HG03025 (cell line): ENCODE data around the gene MYADML2.
"Not testable (repeated sequence)": the region's sequence is repeated elsewhere in the genome, so short reads cannot be mapped to it uniquely, and the experiment has no call there.

ENCODE experiments used
- ATAC-seq: cut with Tn5 transposase; IDR thresholded peaks from one replicate; pipeline ENCODE4 v1.9.1; 2021; ENCODE audit warnings: mild to moderate bottlenecking, moderate library complexity; ENCODE audit not compliant: unreplicated experiment, low FRiP score

Gene MYADML2

DNA sequence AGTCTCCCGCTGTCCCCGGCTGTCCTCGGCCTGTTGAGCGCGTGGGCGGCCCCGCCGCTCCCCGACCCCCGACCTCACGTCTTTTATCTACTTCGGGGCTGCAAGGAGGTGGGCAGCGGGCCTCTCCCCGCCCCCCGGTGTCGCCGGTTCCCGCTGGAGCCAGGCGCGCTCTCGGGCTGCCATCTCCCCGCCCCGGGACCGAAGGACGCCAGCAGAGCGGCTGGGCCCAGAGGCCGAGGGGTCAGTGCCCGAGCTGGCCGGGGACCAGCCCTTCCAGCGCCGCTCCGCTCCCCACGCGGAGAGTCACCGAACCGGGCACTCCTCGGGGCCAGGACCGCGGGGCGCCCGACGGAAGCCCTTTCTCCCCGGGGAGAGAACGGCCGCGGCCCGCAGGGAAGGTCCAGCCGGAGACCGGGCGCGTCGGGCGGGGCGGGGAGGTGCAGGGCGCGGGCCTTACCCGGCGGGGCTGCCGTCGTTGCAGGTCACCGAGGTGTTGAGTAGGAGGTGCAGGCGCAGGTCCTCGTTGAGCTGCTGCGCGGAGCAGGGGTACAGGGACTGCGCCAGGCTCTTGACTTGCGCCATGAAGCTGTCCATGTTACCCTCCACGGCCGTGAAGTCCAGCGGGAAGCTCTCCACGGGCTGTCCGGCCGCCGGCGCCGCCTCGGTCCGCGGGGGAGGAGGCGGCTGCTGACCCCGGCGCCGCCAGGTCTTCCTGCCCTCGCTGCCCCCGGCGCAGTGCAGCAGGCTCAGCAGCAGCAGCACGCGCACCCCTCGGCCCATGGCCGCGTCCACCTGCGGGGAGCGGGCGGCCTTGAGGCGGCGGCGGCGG, 13.3 kb upstream of the MYADML2 start:
- no peak for ATAC-seq

DNA sequence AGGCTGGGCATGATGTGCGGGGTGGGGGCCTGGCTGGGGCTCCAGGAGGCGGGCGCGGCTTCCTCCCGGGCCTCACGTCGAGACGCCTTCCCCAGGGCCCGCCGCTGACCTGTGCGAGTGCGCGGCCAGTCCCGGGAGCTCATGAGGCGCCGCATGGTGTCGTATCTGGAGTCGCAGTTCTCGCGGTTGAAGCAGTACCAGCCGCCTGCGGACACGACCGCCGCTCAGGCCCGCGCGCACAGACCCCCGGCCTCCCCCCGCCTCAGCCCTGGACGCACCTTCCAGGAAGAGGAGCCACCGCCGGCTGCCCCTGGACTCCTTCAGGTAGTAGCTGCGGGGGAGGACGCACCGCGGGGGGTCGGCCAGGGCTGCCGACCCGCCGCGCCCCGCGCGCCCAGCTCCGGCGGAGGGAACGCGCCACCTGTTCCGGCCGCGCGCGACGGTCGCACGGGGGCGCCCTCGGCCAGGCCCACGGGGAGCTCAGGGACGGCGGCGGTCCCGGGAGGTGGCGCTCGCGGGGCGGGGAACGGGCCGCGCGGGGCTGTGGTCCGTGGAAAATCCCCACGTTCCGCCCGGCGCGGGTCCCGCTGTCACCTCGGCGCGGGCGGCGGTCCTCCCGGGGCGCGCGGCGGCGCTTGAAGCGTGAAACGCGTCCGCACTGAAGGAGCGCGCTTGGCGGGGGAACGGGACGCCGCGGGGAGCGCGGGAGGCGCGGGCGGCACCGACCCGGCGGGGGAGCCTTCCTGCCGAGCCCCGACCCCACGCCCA, 12.5 kb upstream of the MYADML2 start:
- ATAC-seq, result no peak

DNA sequence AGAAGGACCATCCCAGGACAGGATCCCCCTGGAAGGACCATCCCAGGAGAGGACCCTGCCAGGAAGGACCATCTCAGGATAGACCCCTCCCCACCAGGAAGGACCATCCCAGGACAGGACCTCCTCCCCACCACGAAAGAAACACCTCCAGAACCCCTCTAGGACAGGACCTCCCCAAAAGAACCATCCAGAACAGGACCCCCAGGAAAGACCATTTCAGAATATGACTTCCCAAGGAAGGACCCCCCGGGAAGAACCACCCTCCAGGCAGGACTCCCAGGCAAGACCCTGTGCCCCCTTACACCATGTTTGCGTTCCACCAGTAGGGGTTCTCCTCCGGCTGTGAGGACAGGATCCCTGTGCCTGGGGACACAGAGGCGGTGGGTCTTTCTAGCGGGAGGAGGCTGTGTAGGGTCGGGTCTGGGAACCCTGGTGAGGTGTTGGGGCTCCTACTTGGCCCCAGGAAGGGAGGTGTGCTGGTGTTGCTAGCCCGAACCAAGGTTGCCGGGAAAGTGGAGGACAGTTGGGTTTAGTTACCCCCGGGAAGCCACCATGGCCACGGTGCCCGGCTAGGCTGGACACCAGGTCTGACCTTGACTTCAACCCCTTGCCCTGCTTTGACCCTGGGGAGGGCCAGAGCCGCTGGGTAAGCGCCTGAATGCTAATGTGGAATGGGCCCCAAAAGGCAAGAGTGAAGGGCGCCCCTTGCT, 11.8 kb upstream of the MYADML2 start:
- no peak for ATAC-seq

DNA sequence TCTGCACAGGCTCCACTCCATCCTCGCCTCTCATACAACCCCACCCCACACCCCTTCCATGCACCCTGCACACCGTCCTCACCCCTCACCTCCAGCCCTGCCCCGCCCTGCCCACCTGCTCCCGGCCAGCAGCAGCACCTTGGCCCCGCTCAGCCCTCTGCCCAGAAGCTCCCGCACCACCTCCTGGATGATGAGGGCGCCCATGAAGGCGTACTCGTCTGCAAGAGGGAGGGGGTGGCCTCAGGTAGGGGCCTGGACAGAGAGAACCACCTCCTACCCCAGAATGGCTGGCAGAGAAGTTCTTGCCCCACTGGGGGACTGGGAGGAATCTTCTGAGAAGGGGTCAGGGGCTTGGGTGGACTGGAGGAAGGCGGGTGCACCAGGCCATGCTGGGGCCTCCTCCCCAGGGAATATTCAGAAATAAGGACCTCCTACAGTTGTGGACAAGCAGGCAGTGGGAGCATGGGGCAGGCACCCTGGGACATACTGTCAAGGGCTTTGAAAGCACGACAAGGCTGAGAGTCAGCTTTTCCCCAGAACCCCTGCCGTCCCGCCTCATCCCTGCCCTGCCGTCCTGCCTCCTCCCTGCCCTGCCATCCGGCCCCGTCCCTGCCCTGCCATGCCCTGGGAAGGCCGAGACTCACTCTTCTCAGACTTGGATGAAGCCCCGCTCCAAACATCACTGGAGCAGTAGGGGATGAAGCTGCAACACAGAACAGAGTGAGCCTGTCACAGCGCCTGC, 10.8 kb upstream of the MYADML2 start:
- no peak for ATAC-seq

DNA sequence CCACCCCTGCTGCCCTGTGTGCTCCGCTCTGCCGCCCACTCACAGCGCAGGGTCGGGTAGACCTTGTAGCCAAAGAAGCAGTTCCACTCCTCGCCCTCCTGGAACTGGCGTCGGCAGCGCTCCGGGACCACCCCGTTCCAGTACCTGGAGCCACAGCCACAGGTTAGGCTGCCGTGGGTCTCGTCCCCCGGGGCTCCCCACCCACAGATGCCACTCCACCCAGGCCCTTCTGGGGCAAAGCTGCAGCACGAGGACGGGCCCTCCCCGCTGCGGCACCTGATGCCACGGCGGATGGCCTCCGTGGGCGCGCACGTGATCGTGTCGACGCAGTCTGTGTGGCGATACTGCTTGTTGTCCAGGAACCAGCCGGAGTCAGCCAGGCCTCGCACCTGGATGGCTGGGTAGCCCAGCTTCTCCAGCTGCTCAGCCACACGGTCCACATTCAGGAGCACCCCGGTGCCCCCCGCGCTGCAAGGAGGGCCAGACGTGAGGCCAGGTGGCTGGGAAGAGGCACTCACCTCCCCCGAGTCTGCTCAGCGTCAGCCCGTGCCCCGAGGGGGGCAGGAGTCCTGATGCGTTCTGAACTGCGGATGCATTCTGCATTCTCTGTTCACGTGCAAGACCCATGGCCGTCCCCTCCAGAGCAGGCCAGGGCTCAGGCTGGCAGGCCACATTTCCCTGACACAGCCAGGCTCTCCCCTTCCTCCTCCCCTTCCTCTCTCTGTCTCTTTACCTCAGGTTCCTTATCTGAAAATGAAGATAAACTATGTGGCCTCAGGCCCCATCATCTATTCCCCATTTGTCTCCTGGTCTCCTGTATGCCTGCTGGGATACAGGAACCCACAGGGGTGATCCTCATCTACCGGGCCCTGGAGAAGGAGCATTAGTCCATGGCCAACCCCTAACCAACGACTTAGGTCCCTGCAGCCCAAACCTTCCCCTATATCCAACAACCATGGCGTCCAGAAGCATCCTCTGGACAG, 9.9 kb upstream of the MYADML2 start:
- no peak for ATAC-seq

DNA sequence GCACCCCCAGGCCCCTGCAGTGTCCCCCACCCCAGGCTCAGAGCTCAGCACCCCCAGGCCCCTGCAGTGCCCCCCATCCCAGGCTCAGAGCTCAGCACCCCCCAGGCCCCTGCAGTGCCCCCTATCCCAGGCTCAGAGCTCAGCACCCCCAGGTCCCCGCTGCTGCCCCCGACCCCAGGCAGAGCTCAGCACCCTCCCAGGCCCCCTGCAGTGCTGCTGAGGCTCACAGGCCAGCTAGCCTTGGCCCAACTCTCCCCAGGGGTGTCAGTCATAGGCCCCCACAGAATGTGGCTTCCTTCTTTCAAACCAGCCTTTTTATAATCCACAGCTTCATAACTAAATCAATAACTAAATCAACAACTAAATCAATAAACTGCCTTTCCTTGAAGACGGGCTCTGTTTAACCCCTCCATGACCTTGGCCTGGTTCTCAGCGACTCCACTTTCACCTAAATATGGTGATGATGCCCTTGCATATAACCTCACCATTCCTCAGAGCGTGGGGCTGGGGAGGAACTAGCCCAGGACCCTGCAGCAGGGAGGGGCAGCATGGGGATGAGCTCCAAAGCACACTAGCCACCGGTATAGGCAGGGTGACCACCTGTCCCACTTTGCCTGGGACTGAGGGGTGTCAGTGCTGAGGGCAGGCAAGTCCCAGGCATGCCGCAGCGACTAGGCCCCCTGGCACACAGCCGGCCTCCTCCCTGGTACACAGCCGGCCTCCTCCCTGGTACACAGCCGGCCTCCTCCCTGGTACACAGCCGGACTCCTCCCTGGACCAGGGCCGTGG, 8.9 kb upstream of the MYADML2 start:
- no peak for ATAC-seq

DNA sequence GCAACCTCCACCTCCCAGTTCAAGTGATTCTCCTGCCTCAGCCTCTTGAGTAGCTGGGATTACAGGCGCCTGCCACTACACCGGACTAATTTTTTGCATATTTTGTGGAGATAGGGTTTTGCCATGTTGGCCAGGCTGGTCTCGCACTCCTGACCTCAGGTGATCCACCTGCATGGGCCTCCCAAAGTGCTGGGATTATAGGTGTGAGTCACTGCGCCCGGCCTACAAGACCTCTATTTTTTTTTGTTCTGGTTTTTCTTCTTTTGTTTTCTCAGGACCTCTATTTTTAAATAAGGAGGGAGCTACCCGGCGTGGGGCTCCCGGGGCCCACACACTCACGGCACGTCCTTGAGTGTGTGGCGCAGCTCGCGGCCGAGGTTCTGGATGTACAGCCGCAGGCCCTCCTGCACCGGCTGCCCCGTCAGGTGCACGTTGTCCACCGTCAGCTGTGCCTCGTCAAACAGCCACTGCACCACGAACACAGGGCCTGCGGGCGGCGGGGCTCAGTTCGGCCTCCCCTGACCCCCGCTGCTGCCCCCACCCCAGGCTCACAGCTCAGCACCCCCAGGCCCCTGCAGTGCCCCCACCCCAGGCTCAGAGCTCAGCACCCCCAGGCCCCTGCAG, 8.1 kb upstream of the MYADML2 start:
- no peak for ATAC-seq

DNA sequence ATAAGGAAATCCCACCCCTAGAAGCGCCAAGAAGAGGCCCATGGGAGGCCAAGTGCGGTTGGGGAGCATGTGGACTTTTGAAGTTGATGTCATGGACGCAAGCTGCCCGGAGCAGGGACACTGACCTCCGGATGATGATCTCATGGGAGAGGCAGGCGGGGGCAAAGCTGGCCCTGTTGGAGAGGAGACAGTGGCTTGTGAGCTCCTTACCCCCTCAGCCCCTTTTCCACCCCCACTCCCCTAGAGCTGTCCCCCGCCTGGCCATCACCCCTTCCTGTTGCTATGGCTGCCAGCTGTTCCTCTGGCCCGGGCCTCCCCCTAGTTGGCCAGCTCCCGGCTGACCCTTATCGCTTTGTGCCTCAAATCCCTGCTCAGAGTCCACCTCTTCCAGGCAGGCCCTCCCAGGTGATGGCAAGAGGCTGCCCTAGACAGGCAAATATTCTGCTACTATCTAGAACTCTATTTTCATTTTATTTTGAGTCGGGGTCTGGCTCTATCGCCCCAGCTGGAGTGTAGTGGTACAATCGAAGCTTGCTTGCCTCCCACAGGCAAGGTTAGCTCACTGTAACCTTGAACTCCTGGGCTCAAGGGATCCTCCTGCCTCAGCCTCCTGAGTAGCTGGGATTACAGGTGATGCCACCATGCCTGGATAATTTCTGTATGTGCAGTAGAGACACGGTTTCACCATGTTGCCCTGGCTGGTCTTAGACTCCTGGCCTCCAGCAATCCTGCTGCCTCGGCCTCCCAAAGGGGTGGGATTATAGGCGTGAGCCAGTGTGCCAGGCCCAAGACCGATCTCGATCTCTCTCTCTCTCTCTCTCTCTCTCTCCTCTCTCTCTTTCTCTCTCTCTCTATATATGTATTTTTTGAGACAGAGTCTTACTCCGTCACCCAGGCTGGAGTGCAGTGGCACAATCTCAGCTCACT, 7.4 kb upstream of the MYADML2 start:
- no peak for ATAC-seq

DNA sequence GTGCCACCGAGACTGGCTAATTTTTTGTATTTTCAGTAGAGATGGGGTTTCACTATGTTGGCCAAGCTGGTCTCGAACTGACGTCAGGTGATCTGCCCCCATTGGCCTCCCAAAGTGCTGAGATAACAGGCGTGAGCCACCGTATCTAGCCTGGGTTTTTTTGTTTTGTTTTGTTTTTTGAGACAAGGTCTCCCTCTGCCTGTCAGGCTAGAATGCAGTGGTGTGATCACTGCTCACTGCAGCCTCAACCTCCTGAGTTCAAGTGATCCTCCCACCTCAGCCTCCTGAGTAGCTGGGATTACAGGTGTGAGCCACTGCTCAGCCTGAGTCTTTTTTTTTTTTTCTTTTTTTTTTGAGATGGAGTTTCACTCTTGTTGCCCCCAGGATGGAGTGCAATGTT, 6.4 kb upstream of the MYADML2 start:
- ATAC-seq, result not testable (repeated sequence)

DNA sequence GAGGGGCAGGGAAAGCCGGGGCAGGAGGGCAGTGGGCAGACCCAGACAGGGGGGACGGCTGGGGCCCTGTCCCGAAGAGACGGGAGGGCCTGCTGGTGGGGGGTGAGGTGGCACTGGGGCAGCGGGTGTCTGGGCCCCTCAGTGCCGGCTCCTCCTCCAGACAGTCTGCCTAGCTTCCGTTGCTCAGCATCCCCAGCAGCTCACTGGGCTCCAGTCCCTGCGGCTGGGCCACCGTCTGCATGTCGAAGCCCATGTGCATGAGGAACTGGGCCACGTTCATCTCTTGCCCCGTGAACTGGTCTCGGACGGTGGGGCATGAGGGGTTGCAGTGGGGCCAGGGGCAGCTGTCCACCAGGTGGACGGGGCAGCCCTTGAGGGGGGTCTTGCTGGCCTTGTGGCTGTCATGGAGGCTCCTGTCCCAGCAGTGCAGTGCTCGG, 5.8 kb upstream of the MYADML2 start:
- ATAC-seq, result no peak

DNA sequence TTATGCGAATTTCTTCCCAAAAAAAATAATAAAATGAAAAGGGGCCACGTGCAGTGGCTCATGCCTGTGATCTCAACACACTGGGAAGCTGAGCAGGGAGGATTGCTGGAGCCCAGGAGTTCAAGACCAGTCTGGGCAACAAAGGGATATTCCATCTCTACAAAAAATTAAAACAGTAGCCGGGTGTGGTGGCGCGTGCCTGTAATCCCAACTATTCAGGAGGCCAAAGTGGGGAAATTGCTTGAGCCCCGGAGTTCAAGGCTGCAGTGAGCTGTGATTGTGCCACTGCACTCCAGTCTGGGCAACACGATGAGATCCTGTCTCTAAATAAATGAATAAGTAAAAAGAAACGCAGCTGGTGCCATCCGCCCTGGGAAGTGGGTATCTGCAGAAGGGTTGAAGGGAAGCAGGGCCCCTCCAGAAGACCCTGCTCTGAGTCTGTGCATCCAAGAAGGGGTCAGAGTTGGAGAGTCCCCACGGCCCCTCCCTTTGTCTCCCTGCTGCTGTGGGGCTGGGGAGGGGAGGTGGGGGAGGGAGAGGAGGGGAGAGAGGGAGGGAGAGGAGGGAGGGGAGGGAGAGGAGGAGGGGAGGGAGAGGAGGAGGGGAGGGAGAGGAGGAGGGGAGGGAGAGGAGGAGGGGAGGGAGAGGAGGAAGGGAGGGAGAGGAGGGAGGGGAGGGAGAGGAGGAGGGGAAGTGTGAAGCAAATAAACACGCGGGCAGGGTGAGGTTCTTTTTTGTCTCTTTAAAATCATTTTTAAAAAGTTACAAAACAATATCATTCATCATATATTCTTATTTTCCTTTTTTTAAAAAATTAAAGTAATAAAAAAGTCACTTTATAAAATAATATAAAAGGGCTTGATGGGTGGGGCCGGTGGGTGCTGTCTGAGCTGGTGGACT, 5.0 kb upstream of the MYADML2 start:
- no peak for ATAC-seq

DNA sequence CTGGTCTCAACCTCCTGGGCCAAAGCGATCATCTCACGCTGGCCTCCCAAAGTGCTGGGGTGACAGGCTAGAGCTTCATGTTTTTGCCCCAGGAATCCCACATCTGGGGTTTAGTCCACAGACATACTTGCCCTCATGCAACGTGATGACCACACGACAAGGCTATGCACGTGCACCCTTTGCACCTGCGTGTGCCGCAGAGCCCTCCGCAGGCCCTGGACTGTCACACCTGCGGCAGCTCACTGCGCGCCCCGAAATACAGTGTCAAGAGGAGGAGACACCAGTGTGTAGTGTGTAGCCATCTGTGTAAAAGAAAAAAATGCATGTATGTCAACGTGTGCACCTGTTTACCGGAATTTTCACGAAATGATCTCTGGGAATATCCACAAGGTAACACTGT, 3.5 kb upstream of the MYADML2 start:
- no peak for ATAC-seq

DNA sequence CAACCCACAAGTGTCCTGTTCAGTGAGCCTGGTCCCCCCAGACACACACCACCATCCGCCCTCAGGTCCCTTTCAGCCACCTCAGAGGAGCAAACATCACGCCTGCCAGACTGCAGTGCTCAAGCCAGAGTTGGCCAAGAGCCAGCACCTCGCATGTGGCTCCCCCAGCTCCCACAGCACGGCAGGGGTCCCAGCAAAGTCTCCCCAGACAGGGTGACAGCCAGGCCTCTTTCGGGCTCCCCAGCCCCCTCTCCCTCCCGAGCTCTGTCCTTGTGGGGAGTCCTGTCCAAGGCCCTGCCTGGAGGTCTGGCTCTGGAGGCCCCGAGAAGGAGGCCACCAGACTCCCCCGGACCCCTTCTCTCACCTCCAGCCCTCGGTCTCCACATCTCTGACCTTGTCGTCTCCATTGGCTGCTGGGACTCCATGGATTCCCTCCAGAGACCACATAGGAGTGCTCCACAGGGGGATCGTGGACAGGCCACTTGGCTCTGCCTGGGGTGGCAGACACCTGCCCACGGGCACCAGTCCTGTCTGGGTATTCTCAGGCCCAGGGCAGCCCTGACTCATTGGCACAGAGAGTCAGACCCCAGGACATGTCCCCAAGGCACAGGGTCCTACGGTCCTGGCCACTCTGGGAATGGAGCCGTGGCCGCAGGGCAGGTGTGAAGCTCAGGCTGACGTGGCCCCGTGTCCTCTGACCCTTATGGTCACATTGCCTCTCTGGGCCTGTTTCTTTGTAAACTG, 1.8 kb upstream of the MYADML2 start:
- no peak for ATAC-seq

DNA sequence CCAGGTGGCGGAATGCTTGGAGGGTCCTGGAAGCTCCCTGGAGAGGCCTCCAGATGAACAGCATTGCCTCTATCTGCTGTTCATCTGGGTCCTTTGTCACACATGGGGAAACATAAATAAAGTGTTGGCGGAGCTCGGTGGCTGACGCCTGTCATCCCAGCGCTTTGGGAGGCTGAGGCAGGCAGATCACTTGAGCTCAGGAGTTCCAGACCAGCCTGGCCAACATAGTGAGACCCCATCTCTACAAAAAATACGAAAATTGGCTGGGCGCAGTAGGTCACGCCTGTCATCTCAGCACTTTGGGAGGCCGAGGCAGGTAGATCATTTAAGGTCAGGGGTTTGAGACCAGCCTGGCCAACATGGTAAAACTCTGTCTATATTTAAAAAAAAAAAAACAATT, 2.2 kb downstream of the MYADML2 start:
- no peak for ATAC-seq

DNA sequence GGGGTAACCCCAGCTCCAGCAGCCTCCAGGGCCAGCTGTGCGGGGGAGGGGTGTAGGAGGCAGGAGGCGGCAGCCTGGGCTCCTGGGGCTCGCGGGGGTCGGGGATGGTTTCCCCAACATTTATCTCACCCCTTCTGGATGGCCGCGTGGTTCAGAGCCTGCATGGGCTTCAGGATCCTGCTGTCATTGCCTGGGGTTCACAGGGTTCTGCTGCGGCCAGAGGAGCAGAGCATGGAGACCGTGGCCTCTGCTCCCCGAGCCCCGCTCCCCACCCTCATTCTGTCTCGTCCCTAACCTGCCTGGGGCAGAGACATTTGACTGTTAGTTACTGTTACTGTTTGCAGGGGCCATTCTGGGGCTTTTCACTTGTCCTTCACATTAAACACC, 4.9 kb downstream of the MYADML2 start:
- no peak for ATAC-seq
